ENCODE data around the gene CATSPERB. TPM values are rescaled to one million over a fixed set of nuclear protein-coding genes. Genes with fewer than 3 reads are reported as not detected.
"Not testable (repeated sequence)": the region's sequence is repeated elsewhere in the genome, so short reads cannot be mapped to it uniquely, and the experiment has no call there.

The CATSPERB gene
- total RNA-seq, 1 donor from 2014 or later = not detected

DNA sequence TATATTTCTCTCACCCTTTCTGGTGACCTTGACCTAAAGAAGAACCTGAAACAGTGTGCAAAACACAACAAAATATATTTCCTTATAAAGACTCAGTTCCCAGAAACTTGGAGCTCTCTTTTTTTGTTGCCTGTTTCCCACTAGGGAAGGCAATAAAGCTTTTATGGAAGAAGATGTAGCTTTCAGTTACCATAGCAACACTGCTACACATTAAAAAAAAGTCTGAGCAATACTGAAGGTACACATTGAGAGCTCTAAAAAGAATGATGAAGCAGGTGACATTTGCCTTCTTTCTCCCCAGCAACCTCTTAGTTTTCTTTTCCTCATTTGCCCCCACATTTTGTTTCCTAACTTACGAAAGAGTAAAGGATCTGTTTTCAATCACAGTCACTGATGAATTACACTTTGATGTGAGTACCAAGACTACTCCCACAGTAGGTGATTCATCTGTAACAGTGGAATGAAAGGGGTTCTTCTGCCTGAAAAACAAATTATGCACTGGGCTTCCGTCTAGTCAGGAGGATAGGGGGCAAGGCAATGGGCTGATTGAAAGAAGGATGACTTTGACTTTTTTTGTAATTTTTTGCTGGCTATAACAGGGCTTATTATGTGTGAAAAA, 1.1 kb upstream of the CATSPERB start:
- DNase-seq (ENCODE audit: extremely low read depth, low read depth, low spot score) = no peak

DNA sequence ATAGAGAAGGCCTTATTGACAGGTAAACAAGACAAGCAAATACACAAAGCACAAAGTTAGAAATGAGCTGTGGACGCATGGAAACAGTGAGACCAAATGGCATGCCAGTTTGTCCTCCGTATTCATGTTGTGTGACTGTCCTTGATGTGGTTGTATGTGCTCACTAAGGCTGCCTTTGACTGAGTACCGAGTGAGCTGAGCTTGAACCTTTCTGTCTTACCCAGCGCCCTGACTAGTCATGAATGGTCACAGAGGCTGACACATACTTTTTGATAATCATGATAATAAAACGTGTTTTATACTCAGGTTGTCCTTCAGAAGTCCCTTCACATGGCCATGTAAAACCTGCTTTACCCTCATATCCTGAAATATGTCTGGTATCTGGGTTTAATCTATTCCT, 553 bp upstream of the CATSPERB start:
- no peak for DNase-seq (ENCODE audit: extremely low read depth, low read depth, low spot score)

DNA sequence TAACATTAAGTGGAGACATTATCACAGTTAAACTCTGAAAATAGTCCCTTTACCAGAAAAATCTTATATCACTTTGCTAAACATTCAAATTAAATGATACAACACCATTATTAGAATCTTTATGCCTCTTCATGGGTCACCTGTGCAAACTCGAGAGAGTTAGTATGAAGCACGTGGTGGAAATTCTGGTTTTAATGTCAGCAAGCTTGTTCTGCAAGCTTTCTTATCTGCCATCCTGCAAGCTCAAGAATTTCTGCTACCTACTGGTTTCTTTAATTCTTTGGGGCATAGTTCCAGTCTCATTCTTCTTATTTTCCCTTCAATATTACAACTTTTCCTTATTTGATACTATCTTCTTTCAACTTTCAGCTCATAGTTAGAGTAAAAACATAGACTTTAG, 868 bp downstream of the CATSPERB start:
- no peak for DNase-seq (ENCODE audit: extremely low read depth, low read depth, low spot score)

DNA sequence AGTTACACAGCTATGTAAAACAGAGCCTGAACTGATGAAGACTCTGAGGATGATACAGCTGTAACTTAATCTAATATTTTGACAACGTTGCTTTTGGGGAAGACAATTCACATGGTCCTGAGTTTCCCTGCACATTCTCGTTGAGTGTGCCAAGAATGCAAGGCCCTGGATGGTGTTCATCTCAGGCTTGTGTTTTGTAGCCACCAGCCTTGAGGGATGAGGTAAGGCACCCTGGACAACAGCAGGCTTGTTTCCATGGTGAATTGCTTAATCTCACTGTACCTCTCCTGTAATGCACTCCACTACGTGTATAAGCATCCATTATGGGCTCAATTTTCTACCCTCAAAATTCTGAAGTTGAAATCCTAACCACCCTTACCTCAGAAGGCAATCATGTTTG, 2.1 kb downstream of the CATSPERB start:
- no peak for DNase-seq (ENCODE audit: extremely low read depth, low read depth, low spot score)

DNA sequence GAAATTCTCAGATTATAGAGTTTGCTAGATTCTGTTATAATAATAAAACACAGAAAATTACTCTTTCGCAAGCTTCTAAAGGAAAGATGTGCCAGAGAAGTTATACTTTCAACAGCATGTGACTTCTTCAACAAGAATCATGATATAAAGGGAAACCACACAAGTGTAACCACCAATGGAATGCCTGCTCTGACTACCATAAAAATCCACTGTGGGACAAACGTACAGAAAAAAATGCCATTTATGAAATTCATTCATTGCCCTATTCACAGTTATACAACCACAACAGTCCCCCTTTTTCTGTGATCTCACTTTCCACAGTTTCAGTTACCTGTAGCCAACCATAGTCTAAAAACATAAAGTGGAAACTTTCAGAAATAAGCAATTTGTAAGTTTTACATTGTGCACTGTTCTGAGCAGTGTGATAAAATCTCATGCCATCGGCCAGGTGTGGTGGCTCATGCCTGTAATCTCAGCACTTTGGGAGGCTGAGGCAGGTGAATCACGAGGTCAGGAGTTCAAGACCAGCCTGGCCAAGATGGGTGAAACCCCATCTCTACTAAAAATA, 3.2 kb downstream of the CATSPERB start:
- no peak for DNase-seq (ENCODE audit: extremely low read depth, low read depth, low spot score)

DNA sequence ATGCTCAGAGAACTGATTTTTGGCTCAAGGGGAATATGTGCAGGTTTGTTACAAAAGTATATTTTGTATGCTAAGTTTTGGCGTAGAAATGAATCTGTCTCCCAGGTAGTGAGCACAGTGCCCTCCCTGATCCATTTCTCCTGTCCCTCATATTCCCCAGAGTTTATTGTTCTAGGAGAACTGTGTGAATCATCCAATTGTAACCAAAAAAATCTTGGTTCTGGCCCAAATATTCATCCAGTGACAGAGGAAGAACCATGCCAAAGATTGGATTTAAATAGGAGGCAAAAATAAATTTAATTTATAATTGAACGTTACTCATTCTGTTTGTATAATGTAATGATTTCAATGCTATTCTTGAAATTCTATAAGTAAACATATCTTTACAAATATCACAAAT, 4.8 kb downstream of the CATSPERB start:
- DNase-seq (ENCODE audit: extremely low read depth, low read depth, low spot score) = no peak

DNA sequence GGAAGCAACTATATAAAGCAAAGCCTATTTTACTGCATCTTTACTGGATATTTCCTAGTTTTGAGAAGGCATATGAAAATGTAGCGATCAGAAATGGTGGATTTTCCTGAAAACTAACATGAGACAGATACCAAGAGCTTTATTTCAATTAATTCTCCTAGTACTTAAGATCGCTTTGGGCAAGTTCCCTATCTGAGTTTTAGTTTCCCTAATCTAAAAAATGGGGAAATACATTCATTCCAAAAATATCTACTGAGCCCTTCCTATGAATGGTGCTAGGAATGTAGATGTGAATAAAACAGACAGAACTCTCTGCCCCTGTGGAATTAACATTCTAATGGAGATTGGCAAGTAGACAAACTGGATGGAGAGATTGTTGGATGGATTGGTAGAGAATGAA, 8.4 kb downstream of the CATSPERB start:
- no peak for DNase-seq (ENCODE audit: extremely low read depth, low read depth, low spot score)

DNA sequence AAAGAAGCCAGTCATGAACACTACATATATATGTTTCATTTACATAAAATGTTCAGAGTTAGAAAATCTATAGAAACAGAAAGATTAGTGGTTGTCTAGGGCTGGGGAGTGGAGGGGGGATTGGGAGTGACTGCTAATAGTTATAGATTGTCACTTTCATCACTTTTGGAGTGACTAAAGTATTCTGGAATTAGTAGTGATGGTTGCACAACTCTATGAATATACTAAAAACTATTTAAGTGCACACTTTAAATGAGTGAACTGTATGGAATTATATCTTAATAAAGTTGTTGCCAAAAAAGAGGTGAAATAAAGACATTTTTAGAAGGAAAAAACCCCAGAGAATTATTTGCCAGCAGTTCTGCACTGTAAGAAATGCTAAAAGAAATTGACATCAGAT, 9.5 kb downstream of the CATSPERB start:
- no peak for DNase-seq (ENCODE audit: extremely low read depth, low read depth, low spot score)

DNA sequence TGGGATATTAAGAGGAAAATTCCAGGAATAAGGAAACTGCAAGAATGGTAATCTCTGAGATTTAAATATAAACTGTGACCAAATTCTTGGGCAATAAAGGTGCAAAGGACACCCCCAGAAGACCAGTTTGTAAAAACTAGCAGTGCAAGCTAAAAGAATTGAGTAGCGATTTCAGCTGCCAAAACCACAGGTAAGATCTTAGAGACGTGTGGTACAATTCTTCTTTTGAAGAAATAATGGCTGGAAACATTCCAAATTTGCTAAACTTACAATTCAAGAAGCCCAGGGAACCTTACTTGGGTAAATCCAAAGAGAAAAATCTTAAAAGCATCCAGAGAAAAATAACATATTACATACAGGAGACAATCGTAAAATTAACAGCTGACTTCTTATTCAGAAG, 12.0 kb downstream of the CATSPERB start:
- no peak for DNase-seq (ENCODE audit: extremely low read depth, low read depth, low spot score)

DNA sequence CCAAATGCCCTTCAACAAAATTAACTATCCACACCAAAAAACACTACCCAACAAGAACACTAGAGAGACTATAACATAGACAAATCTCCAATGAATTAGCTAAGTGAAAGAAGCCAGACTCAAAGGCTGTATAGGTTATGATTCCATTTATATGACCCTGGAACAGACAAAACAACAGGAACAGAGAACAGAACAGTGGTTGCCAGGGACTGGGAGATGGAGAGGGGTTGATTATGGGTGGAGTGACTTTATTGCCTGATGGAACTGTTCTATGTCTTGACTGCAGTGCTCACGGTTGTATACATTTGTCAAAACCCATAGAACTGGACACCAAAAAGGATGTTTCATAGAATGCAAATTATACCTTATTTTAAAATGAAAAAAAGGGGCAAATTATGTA, 14.9 kb downstream of the CATSPERB start:
- DNase-seq (ENCODE audit: extremely low read depth, low read depth, low spot score) = no peak

DNA sequence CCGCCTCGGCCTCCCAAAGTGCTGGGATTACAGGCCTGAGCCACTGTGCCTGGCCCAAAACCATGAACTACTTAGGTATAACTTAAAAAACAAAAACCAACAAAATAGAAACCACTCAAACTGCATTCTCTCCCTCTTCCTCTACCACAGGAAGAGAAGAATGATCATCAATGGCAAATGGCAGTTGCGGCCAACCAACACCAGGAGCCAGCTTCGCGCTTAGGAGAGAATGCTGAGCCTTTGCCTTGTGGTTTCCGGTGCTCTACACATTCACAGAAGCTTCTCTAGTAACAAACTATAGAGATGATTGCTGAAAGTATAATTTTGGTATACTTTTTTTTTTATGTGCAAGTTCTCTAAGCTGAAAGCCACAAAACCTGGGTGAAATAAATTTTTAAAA, 17.1 kb downstream of the CATSPERB start:
- no peak for DNase-seq (ENCODE audit: extremely low read depth, low read depth, low spot score)

DNA sequence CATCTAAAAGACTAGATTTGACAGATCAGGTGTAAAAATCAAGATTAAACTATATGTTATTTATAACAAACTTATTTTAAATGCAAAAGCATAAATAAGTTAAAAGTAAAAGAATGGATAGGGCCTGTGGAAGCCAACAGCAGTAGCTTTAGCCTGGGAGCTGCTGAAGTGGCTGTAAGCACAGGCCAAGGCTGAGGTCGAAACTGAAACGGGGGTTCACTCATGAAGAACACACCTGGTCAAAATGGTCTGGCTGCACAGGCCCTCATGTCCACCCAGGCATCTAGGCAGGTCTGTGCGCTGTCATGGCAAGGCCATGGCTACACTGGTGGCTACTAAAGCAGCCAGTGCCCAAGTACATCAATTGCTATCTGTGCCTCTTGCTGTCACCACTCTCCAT, 23.1 kb downstream of the CATSPERB start:
- no peak for DNase-seq (ENCODE audit: extremely low read depth, low read depth, low spot score)

DNA sequence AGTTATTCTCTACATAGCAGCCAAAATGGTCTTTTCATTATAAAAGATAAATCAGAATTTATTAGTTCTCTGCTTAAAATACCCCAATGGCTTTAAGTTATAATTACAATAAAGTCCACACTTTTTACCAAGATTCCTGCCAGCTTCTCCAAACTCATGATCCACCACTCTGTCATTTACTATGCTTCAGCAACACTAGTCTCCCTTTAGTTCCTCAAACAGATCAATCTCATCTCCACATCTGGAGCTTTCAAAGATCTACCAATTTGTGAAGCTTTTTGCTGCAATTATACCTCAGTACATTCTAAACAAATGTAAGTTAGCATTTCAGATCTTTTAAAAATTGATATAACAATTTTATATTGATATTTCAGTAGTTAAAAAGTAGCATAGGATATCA, 24.9 kb downstream of the CATSPERB start:
- DNase-seq (ENCODE audit: extremely low read depth, low read depth, low spot score) = no peak

DNA sequence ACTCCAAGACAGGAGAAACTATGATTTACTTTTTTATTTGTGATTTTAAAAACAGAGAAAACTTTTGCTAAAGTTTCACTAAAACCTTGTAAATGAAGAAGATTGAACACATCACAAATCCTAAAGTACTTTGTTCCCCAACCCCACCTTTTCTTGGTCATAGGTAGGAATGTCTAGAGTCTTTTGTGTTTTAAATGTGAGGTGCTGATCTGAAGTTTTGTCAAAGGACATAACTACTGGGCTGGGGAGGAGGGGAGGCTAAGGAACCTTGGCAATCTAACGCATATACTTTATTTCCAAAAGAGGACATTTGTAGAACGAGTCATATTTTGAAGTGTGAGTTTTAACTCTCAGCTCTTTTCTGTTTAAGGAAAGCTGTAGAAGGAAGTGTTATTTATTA, 37.2 kb downstream of the CATSPERB start:
- DNase-seq (ENCODE audit: extremely low read depth, low read depth, low spot score) = no peak

DNA sequence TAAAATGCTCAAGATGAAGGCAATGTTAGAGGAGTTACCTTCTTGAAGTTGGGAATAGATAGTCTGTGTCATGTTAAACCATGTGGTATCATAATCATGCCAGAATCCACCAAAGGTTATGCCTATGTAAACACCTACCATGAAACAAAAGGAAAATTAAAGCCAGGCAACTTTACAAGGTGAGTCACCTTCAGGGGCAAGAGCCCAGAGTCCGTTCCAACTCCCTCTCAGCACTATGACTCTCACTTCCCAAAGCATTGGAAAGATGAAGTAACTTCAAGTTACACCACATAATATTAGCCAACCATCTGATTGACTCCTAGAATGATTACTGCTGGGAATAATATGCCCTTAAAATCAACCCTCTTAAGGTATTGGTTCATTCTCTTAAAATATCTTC, 38.5 kb downstream of the CATSPERB start:
- no peak for DNase-seq (ENCODE audit: extremely low read depth, low read depth, low spot score)

DNA sequence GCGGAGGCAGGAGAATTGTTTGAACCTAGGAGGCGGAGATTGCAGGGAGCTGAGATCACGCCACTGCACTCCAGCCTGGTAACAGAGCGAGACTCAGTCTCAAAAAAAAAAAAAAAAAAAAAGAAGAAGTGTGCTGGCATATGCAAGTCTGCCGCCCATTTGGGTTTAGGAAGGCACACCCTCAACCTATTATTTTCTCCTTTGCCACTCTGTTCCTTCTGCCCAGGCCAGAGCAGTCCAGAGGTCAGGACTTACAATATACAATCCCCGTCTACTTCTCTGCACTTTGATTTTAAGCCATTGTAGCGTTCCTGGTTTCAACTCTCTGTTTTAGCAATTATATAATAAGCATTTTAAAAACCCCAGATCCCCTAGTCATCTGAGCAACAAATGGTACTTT, 39.8 kb downstream of the CATSPERB start:
- no peak for DNase-seq (ENCODE audit: extremely low read depth, low read depth, low spot score)

DNA sequence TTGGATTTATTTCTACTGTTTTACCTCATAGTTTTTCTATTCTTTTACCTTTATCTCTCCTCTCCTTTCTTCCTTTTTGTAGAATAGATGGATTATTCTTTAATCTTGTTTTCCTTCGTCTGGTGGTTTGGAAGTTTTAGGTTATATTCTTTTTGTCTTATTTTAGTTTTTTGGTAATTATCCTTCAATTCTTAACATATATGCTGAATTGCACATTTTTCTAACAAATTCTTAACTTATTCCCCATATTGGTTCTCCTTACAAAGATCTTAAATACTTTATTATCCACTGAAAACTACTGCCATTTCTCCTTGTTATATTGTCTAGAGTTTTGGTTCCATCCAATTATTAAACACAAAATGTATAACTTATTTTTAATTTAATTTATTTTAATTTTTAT, 42.3 kb downstream of the CATSPERB start:
- no peak for DNase-seq (ENCODE audit: extremely low read depth, low read depth, low spot score)

DNA sequence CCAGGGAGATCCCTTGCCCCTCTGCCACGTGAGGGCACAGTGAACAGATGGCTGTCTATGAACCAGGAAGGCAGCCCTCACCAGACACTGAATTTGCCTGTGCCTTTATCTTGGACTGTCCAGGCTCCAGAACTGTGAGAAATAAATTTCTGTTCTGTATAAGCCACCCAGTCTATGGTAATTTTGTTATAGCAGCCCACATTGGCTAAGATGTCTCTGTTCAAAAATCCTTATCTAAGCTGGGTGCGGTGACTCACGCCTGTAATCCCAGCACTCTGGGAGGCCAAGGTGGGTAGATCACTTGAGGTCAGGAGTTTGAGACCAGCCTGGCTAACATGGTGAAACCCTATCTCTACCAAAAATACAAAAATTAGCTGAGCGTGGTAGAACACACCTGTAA, 44.5 kb downstream of the CATSPERB start:
- DNase-seq (ENCODE audit: extremely low read depth, low read depth, low spot score) = not testable (repeated sequence)

DNA sequence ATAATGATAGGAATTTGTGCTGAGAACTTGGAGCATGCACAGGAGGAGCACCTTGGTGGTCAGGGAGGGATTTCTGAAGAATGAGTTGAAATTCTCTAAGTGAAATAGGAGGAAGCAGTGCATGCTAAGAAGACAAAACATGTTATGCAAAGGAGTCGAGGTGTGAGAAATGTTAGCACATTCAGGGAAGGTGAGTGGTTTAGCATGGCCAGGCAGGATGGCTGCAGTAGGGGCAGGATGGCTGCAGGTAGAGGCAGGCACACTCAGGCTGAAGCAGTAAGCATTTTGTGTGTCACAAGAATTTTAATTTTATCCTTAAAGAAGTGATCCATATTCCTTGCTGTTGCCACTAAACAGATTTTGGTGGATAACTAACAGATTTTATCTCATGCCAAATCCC, 46.3 kb downstream of the CATSPERB start:
- no peak for DNase-seq (ENCODE audit: extremely low read depth, low read depth, low spot score)

DNA sequence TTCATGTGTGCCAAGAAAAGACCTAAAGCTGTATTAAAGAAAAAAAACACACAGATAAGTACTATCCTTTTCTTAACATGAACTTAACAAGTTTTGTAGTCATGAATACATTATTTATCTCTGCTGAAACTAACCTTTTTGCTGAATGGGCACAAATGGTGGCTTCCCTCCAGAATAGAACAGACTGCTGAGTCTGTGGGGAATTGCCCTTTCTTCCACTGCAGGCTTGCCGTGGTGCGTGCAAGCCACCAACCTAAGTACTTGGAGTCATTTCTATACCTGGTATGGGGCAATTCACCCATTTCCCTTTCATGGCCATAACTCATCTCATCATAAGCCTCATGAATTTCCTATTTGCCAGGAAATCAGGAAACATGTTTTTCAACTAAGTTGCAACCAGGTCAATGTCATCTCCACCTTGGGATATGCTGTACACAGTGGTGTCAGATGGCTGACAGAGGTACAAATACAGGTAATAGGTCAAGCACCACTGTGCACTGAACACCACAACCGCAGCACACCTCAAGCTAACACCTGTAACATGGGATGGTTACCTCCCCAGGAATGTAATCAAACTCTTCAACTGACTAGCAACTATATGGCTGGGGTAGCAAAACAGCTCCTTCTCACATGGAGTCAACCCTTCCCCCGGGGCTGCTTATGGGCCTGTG, 49.9 kb downstream of the CATSPERB start:
- DNase-seq (ENCODE audit: extremely low read depth, low read depth, low spot score) = no peak

DNA sequence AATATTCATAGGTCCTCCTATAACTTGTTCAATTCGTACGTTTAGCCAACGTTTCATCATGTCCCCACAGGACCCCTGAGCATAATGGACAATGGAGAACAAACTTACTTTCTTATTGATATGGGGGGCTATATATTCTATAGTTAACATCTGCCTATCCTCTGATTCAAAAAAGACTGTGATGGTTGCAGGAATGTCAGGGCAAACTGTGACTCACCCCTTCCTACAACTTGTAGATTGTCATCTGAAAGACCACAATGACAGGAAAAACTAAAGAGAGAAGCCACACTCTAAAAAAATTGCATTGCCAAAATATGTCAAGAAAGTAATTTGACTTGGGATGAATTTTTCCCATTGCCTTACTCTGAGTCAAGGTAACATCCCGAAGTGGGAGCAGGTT, 50.8 kb downstream of the CATSPERB start:
- no peak for DNase-seq (ENCODE audit: extremely low read depth, low read depth, low spot score)

DNA sequence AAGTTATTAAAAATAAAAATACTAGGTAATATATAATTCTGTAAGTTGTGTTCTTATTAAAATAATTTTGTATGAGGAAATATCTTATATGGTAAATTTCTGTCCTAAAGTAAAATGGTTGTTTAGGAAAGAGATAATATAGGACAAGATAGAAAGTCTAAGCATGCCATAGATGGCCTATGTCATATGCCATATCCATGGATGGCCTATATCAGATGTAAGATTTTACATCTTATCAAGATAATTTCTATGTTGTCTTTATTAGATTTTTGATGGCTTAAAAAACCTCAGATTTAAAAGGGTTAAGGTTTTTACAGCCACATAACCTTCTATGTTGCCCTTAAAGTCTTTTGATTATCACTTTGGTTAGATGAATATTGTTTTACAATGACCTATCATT, 52.6 kb downstream of the CATSPERB start:
- no peak for DNase-seq (ENCODE audit: extremely low read depth, low read depth, low spot score)

DNA sequence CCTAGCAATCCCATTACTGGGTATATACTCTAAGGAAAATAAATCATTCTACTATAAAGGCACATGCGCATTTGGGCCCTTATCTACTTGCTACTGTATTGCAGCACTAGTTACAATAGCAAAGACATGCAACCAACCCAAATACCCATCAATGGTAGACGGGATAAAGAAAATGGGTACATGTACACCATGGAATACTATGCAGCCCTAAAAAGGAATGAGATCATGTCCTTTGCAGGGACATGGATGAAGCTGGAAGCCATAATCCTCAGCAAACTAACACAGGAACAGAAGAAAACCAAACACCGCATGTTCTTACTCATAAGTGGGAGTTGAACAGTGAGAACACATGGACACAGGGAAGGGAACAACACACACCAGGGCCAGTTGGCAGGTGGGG, 54.2 kb downstream of the CATSPERB start:
- DNase-seq (ENCODE audit: extremely low read depth, low read depth, low spot score) = not testable (repeated sequence)

Data from glomerular endothelial cell (primary cell).